ENCODE results near the gene FXYD6. TPM values are rescaled to one million over a fixed set of nuclear protein-coding genes. Genes with fewer than 3 reads are reported as not detected.

FXYD6 gene
- total and polyA plus RNA-seq, 9 of the 15 experiments (the other 6 are each of a cell fraction or from before 2014, with no cell fraction given), result 0.07 to 0.35 TPM; not detected in 7

DNA sequence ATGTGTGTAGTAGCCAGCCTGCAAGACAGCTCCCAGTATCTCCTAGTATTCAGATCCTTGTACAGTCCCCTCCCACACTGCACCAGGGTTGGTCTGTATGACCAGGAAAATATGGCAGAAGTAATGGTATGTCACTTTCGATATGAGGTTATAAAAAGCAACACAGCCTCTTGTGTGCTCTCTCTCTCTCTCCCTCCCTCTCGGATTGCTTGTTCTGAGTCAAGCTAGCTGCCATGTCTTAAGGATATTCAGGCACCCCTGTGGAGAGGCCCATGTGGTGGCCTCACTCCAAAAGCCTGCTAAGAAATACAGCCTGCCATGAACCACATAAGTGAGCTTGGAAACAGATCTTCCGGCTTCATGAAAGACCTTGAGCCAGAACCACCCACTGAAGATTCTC, 25.4 kb downstream of the FXYD6 start (continued):
- TF ChIP-seq, protein P1, sequence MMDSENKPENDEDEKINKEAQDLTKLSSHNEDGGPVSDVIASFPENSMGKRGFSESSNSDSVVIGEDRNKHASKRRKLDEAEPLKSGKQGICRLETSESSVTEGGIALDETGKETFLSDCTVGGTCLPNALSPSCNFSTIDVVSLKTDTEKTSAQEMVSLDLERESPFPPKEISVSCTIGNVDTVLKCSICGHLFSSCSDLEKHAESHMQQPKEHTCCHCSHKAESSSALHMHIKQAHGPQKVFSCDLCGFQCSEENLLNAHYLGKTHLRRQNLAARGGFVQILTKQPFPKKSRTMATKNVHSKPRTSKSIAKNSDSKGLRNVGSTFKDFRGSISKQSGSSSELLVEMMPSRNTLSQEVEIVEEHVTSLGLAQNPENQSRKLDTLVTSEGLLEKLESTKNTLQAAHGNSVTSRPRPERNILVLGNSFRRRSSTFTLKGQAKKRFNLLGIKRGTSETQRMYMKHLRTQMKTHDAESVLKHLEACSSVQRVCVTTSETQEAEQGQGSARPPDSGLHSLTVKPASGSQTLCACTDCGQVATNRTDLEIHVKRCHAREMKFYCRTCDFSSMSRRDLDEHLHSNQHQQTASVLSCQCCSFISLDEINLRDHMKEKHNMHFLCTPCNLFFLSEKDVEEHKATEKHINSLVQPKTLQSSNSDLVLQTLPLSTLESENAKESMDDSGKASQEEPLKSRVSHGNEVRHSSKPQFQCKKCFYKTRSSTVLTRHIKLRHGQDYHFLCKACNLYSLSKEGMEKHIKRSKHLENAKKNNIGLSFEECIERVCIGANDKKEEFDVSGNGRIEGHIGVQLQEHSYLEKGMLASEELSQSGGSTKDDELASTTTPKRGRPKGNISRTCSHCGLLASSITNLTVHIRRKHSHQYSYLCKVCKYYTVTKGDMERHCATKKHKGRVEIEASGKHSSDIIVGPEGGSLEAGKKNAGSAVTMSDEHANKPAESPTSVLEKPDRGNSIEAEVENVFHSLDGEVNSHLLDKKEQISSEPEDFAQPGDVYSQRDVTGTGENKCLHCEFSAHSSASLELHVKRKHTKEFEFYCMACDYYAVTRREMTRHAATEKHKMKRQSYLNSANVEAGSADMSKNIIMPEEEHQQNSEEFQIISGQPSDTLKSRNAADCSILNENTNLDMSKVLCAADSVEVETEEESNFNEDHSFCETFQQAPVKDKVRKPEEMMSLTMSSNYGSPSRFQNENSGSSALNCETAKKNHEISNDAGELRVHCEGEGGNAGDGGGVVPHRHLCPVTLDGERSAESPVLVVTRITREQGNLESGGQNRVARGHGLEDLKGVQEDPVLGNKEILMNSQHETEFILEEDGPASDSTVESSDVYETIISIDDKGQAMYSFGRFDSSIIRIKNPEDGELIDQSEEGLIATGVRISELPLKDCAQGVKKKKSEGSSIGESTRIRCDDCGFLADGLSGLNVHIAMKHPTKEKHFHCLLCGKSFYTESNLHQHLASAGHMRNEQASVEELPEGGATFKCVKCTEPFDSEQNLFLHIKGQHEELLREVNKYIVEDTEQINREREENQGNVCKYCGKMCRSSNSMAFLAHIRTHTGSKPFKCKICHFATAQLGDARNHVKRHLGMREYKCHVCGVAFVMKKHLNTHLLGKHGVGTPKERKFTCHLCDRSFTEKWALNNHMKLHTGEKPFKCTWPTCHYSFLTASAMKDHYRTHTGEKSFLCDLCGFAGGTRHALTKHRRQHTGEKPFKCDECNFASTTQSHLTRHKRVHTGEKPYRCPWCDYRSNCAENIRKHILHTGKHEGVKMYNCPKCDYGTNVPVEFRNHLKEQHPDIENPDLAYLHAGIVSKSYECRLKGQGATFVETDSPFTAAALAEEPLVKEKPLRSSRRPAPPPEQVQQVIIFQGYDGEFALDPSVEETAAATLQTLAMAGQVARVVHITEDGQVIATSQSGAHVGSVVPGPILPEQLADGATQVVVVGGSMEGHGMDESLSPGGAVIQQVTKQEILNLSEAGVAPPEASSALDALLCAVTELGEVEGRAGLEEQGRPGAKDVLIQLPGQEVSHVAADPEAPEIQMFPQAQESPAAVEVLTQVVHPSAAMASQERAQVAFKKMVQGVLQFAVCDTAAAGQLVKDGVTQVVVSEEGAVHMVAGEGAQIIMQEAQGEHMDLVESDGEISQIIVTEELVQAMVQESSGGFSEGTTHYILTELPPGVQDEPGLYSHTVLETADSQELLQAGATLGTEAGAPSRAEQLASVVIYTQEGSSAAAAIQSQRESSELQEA (IDR thresholded peaks at IDR 0.05; ENCODE audit: low read depth), result no peak
- TF ChIP-seq ZNF184 (CRISPR knock-in tag; IDR thresholded peaks at IDR 0.05), result no peak
- TF ChIP-seq ZNF41 (CRISPR knock-in tag; conservative IDR thresholded peaks at IDR 0.05), result no peak
- no peak for TF ChIP-seq DDX20 (tag; IDR thresholded peaks at IDR 0.05; ENCODE audit: low read depth)
- TF ChIP-seq ZBTB7A (IDR thresholded peaks at IDR 0.05; ENCODE audit: borderline replicate concordance, control insufficient read depth, low read depth, low read length), result no peak

All from K562 (cell line).